Endodermal cell (in vitro differentiated cells): ENCODE measurements around the gene RFXANK. TPM values are rescaled to one million over a fixed set of nuclear protein-coding genes. Genes with fewer than 3 reads are reported as not detected.
A peak's percentile ranks its signal among the peaks of the same experiment; 100 is the strongest.

Source experiments
- DNase-seq: peaks from one replicate; pipeline ENCODE4 v3.0.0-alpha.2; 2017
- H3K27ac ChIP-seq: 2 replicates; pipeline ENCODE4 v1.5.1; 2013; ENCODE audit warnings: mild to moderate bottlenecking, low read depth, low read length, moderate library complexity
- H3K27me3 ChIP-seq: 2 replicates; pipeline ENCODE4 v1.6.1; 2013; ENCODE audit warnings: mild to moderate bottlenecking, low read length, moderate library complexity; ENCODE audit not compliant: insufficient read depth, control insufficient read depth, poor library complexity, severe bottlenecking
- H3K36me3 ChIP-seq: 2 replicates; pipeline ENCODE4 v1.7.0; 2013; ENCODE audit warnings: mild to moderate bottlenecking, low read length, moderate library complexity; ENCODE audit not compliant: control insufficient read depth, insufficient read depth
- H3K4me1 ChIP-seq: one replicate; pipeline ENCODE4 v1.7.0; 2013; ENCODE audit warnings: low read length; ENCODE audit not compliant: control insufficient read depth, insufficient read depth
- H3K4me3 ChIP-seq: 2 replicates; pipeline ENCODE4 v1.5.1; 2013; ENCODE audit warnings: mild to moderate bottlenecking, low read length, moderate library complexity
- H3K9ac ChIP-seq: 2 replicates; pipeline ENCODE4 v1.6.1; 2013; ENCODE audit warnings: mild to moderate bottlenecking, low read length, moderate library complexity; ENCODE audit not compliant: poor library complexity, severe bottlenecking; ENCODE audit errors: extremely low read depth
- H3K9me3 ChIP-seq: 2 replicates; pipeline ENCODE4 v1.6.1; 2013; ENCODE audit warnings: mild to moderate bottlenecking, low read length, moderate library complexity; ENCODE audit not compliant: control insufficient read depth
- H3K27ac Mint-ChIP-seq: 2 replicates; pipeline ENCODE4 v1.8.0; 2020; ENCODE audit warnings: mixed read lengths
- H3K27me3 Mint-ChIP-seq: 2 replicates; pipeline ENCODE4 v1.8.0; 2021; ENCODE audit warnings: mild to moderate bottlenecking, mixed read lengths; ENCODE audit not compliant: insufficient read depth
- H3K36me3 Mint-ChIP-seq: 2 replicates; pipeline ENCODE4 v1.8.0; 2020; ENCODE audit warnings: low read depth, mixed read lengths
- H3K4me1 Mint-ChIP-seq: 2 replicates; pipeline ENCODE4 v1.8.0; 2020; ENCODE audit warnings: mixed read lengths
- H3K4me3 Mint-ChIP-seq: 2 replicates; pipeline ENCODE4 v1.8.0; 2020; ENCODE audit warnings: mild to moderate bottlenecking, moderate library complexity, mixed read lengths
- H3K9me3 Mint-ChIP-seq: 2 replicates; pipeline ENCODE4 v1.8.0; 2020; ENCODE audit warnings: mild to moderate bottlenecking, mixed read lengths
- CTCF ChIP-seq: fragments of 200-600 bp; sonication (generic); conservative IDR thresholded peaks from 2 replicates; pipeline ENCODE4 v1.5.0; 2021; ENCODE audit warnings: antibody characterized with exemption, mild to moderate bottlenecking
- WGBS, 2 experiments: methylation state at CpG; one replicate each; pipeline versions ENCODE4 v1.1.5 to v1.1.7; 2013; ENCODE audit warnings: missing lambda C conversion rate in 2 of 2, mixed read lengths in 1 of 2; ENCODE audit not compliant: insufficient coverage in 1 of 2, insufficient read length in 1 of 2; 5-methylcytosine and 5-hydroxymethylcytosine counted together
- total RNA-seq, 2 donors: library from RNA; stranded (reverse); fragmentation: NEBNext Ultra II Directional in 1 of 2; extraction: Animal tissue kit (Norgen Biotek cat#: 25700) in 1 of 2; gene quantifications; 2 replicates in 1 of 2; 3 replicates in 1 of 2; pipeline ENCODE4 v1.2.1, GENCODE V29; 2021

The RFXANK gene
- total RNA-seq, 2 donors from 2014 or later: 117 to 122 TPM

- H3K36me3 ChIP-seq: peaks cover 8% of the 10 kb centered on the region
- H3K4me3 Mint-ChIP-seq: peak overlapping the region; percentile 96
- no peaks in the 10 kb centered on the region for H3K9me3 ChIP-seq
- H3K27ac ChIP-seq: peak overlapping the region; percentile 44
- WGBS, 2 experiments: 7 to 11% methylated on average over 19 to 22 of the region's 22 CpGs
- H3K4me1 Mint-ChIP-seq: peaks cover 8% of the 10 kb centered on the region
- peak overlapping the region; percentile 99 for H3K4me3 ChIP-seq
- H3K36me3 Mint-ChIP-seq: peaks cover 27% of the 10 kb centered on the region
- TF ChIP-seq CTCF: no peak
- H3K27ac Mint-ChIP-seq: peak overlapping the region; percentile 92
- H3K9me3 Mint-ChIP-seq: no peaks in the 10 kb centered on the region
- peak overlapping the region; percentile 91 for H3K9ac ChIP-seq
- H3K4me1 ChIP-seq: no peaks in the 10 kb centered on the region
- H3K27me3 Mint-ChIP-seq: no peaks in the 10 kb centered on the region
- no peak for DNase-seq
- no peaks in the 10 kb centered on the region for H3K27me3 ChIP-seq
Observed at GRCh38 chr19:19192910-19193423, 909 bp downstream of the RFXANK start.

- H3K9me3 ChIP-seq: no peaks in the 10 kb centered on the region
- peaks cover 8% of the 10 kb centered on the region for H3K4me1 Mint-ChIP-seq
- H3K9ac ChIP-seq: no peak overlapping the region
- H3K27ac Mint-ChIP-seq: peak overlapping the region; percentile 35
- H3K36me3 Mint-ChIP-seq: peaks cover 30% of the 10 kb centered on the region
- peaks cover 13% of the 10 kb centered on the region for H3K36me3 ChIP-seq
- H3K4me3 Mint-ChIP-seq: peak overlapping the region; percentile 96
- H3K27me3 Mint-ChIP-seq: no peaks in the 10 kb centered on the region
- no peak overlapping the region for H3K27ac ChIP-seq
- H3K9me3 Mint-ChIP-seq: no peaks in the 10 kb centered on the region
- no peaks in the 10 kb centered on the region for H3K4me1 ChIP-seq
- no peak overlapping the region for H3K4me3 ChIP-seq
- no peaks in the 10 kb centered on the region for H3K27me3 ChIP-seq
- 89 to 91% methylated on average over 3 to 5 of the region's 5 CpGs for WGBS, 2 experiments
- TF ChIP-seq CTCF: no peak
- no peak for DNase-seq
Observed at GRCh38 chr19:19193926-19194325, 1.9 kb downstream of the RFXANK start.

GRCh38 chr19:19201697-19202630 is 9.9 kb downstream of the RFXANK start:
- Histone ChIP-seq H3K9ac (peak overlapping the region; percentile 72), H3K9me3 (no peaks in the 10 kb centered on the region), H3K4me1 (no peaks in the 10 kb centered on the region), H3K27me3 (peaks cover 15% of the 10 kb centered on the region), H3K4me3 (peak overlapping the region; percentile 96), H3K27ac (no peak overlapping the region), H3K36me3 (peaks cover 27% of the 10 kb centered on the region)
- H3K36me3 Mint-ChIP-seq: peaks cover 36% of the 10 kb centered on the region
- H3K27me3 Mint-ChIP-seq: peaks cover 25% of the 10 kb centered on the region
- H3K4me3 Mint-ChIP-seq: peak overlapping the region; percentile 86
- WGBS, 2 experiments: 89% methylated on average over 15 to 19 of the region's 19 CpGs
- H3K27ac Mint-ChIP-seq: no peak overlapping the region
- H3K4me1 Mint-ChIP-seq: peaks cover 12% of the 10 kb centered on the region
- no peak for TF ChIP-seq CTCF
- peaks cover 3% of the 10 kb centered on the region for H3K9me3 Mint-ChIP-seq
- DNase-seq: no peak
